ENCODE results near the gene AFDN. TPM values are rescaled to one million over a fixed set of nuclear protein-coding genes. Genes with fewer than 3 reads are reported as not detected.

Gene AFDN
- total RNA-seq, 1 experiment from 2014 or later, result 107 TPM

GRCh38 chr6:167927246-167927645, 100.5 kb downstream of the AFDN start:
- no peaks in the 10 kb centered on the region for H3K4me1 ChIP-seq (ENCODE audit: insufficient read depth, low read length, poor library complexity, severe bottlenecking)
- intact Hi-C loops (cut with micrococcal nuclease; ENCODE audit: unreplicated experiment), result no loop called here
- no peak overlapping the region for H3K27ac ChIP-seq (ENCODE audit: low read depth, low read length, poor library complexity, severe bottlenecking)
- POLR2A ChIA-PET (ENCODE audit: low non-redundant PET), result no interaction called here
- TF ChIP-seq, protein P1, sequence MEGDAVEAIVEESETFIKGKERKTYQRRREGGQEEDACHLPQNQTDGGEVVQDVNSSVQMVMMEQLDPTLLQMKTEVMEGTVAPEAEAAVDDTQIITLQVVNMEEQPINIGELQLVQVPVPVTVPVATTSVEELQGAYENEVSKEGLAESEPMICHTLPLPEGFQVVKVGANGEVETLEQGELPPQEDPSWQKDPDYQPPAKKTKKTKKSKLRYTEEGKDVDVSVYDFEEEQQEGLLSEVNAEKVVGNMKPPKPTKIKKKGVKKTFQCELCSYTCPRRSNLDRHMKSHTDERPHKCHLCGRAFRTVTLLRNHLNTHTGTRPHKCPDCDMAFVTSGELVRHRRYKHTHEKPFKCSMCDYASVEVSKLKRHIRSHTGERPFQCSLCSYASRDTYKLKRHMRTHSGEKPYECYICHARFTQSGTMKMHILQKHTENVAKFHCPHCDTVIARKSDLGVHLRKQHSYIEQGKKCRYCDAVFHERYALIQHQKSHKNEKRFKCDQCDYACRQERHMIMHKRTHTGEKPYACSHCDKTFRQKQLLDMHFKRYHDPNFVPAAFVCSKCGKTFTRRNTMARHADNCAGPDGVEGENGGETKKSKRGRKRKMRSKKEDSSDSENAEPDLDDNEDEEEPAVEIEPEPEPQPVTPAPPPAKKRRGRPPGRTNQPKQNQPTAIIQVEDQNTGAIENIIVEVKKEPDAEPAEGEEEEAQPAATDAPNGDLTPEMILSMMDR (conservative IDR thresholded peaks at IDR 0.05; ENCODE audit: low read depth, low read length), result no peak
- TF ChIP-seq EZH2 (IDR thresholded peaks at IDR 0.05; ENCODE audit: borderline replicate concordance, low read depth, low read length, poor library complexity, severe bottlenecking), result no peak
- no peak for DNase-seq (ENCODE audit: low spot score)
- no TSS peak for BruUV-seq (replicated peaks)
- H3K9me3 ChIP-seq (ENCODE audit: low read depth, low read length, poor library complexity, severe bottlenecking), result no peaks in the 10 kb centered on the region
- H3K36me3 ChIP-seq (ENCODE audit: insufficient read depth, low read length, poor library complexity, severe bottlenecking), result peaks cover 7% of the 10 kb centered on the region
- no peaks in the 10 kb centered on the region for H3K27me3 ChIP-seq (replicated peaks; ENCODE audit: insufficient read depth, low read depth, low read length, poor library complexity)
- CTCF ChIA-PET, result no interaction called here
- H3K4me3 ChIP-seq (ENCODE audit: low read depth, low read length, poor library complexity, severe bottlenecking), result no peak overlapping the region

DNA sequence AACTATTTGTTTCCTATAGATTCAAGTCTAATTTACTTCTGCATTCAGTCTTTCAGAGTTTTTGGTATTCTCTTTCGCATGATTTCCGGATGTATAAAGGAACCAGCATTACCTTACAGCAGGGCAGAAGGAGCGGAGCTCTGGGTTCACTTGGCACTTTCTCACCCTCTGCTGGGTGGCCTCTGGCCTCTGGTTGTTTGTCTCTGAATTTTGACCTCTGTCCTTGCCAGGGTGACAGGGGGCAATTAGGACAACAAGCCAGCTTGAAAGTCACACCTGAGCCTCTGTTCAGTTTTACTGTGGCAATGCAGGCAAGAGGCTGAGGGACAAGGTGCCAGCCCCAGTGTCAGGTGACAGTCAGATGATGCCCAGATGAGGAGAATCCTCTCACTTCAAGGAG, 101.4 kb downstream of the AFDN start:
- POLR2A ChIA-PET (ENCODE audit: low non-redundant PET), result no interaction called here
- no peak for TF ChIP-seq EZH2 (IDR thresholded peaks at IDR 0.05; ENCODE audit: borderline replicate concordance, low read depth, low read length, poor library complexity, severe bottlenecking)
- TF ChIP-seq, protein P1 (conservative IDR thresholded peaks at IDR 0.05; ENCODE audit: low read depth, low read length), result no peak
- H3K4me1 ChIP-seq (ENCODE audit: insufficient read depth, low read length, poor library complexity, severe bottlenecking), result no peaks in the 10 kb centered on the region
- no TSS peak for BruUV-seq (replicated peaks)
- DNase-seq (ENCODE audit: low spot score), result no peak
- no peak overlapping the region for H3K27ac ChIP-seq (ENCODE audit: low read depth, low read length, poor library complexity, severe bottlenecking)
- CTCF ChIA-PET, result no interaction called here
- intact Hi-C loops (cut with micrococcal nuclease; ENCODE audit: unreplicated experiment), result no loop called here
- no peaks in the 10 kb centered on the region for H3K27me3 ChIP-seq (replicated peaks; ENCODE audit: insufficient read depth, low read depth, low read length, poor library complexity)
- H3K4me3 ChIP-seq (ENCODE audit: low read depth, low read length, poor library complexity, severe bottlenecking), result no peak overlapping the region
- no peaks in the 10 kb centered on the region for H3K9me3 ChIP-seq (ENCODE audit: low read depth, low read length, poor library complexity, severe bottlenecking)
- peaks cover 7% of the 10 kb centered on the region for H3K36me3 ChIP-seq (ENCODE audit: insufficient read depth, low read length, poor library complexity, severe bottlenecking)

DNA sequence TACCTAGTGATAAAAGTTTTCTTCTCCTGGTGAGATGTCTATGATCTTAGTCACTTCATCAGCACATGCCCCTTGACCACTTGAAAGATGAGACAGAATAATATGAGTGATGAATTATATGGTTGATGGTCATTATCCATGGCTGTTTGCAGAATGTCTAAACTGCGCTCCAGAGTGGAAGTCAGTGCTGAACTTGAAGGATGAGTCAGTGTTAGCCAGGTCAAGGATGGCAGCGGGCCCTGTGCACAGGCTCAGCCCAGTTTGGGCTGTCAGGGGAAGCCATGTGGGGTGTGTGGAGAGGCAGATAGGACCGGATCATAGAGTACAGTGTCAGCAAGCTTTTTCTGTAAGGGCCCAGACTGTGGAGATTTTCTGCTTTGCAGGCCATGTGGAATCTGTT, 103.6 kb downstream of the AFDN start:
- Histone ChIP-seq H3K27me3 (replicated peaks; ENCODE audit: insufficient read depth, low read depth, low read length, poor library complexity) (no peaks in the 10 kb centered on the region), H3K4me1 (ENCODE audit: insufficient read depth, low read length, poor library complexity, severe bottlenecking) (no peaks in the 10 kb centered on the region), H3K4me3 (ENCODE audit: low read depth, low read length, poor library complexity, severe bottlenecking) (no peak overlapping the region), H3K27ac (ENCODE audit: low read depth, low read length, poor library complexity, severe bottlenecking) (no peak overlapping the region), H3K36me3 (ENCODE audit: insufficient read depth, low read length, poor library complexity, severe bottlenecking) (no peaks in the 10 kb centered on the region), H3K9me3 (ENCODE audit: low read depth, low read length, poor library complexity, severe bottlenecking) (no peaks in the 10 kb centered on the region)
- DNase-seq (ENCODE audit: low spot score), result no peak
- BruUV-seq (replicated peaks), result no TSS peak
- TF ChIP-seq, protein P1 (conservative IDR thresholded peaks at IDR 0.05; ENCODE audit: low read depth, low read length), result no peak
- no peak for TF ChIP-seq EZH2 (IDR thresholded peaks at IDR 0.05; ENCODE audit: borderline replicate concordance, low read depth, low read length, poor library complexity, severe bottlenecking)
- intact Hi-C loops (cut with micrococcal nuclease; ENCODE audit: unreplicated experiment), result no loop called here
- ChIA-PET CTCF (no interaction called here), POLR2A (ENCODE audit: low non-redundant PET) (no interaction called here)
